Stimulated activated naive CD4-positive, alpha-beta T cell (primary cell): ENCODE measurements around the gene OSBPL7.

Experiments
- DNase-seq, 6 experiments: peaks; one replicate each; lab custom pipeline; 2025; lab: John Stamatoyannopoulos, UW

The OSBPL7 gene

GRCh38 chr17:47823519-47823918 is 1.9 kb upstream of the OSBPL7 start:
- no peak for DNase-seq

GRCh38 chr17:47822785-47823184 is 1.2 kb upstream of the OSBPL7 start:
- no peak for DNase-seq

- no peak for DNase-seq
Observed at GRCh38 chr17:47821031-47821423, 567 bp downstream of the OSBPL7 start.

- DNase-seq = no peak
Observed at GRCh38 chr17:47820033-47820789, 1.4 kb downstream of the OSBPL7 start.

- no peak for DNase-seq
Observed at GRCh38 chr17:47819475-47819874, 2.1 kb downstream of the OSBPL7 start.

- no peak for DNase-seq
Observed at GRCh38 chr17:47818002-47818695, 3.4 kb downstream of the OSBPL7 start.

- DNase-seq = no peak
Observed at GRCh38 chr17:47816947-47817346, 4.6 kb downstream of the OSBPL7 start.

- no peak for DNase-seq
Observed at GRCh38 chr17:47816111-47816735, 5.4 kb downstream of the OSBPL7 start.

GRCh38 chr17:47815106-47815918 is 6.3 kb downstream of the OSBPL7 start:
- DNase-seq = no peak

GRCh38 chr17:47813512-47814031 is 8.0 kb downstream of the OSBPL7 start:
- DNase-seq = no peak

GRCh38 chr17:47813077-47813476 is 8.5 kb downstream of the OSBPL7 start:
- no peak for DNase-seq

- DNase-seq = no peak
Observed at GRCh38 chr17:47812146-47812920, 9.3 kb downstream of the OSBPL7 start.

GRCh38 chr17:47811709-47812108 is 9.9 kb downstream of the OSBPL7 start:
- no peak for DNase-seq

GRCh38 chr17:47810901-47811635 is 10.5 kb downstream of the OSBPL7 start:
- no peak for DNase-seq

- DNase-seq = no peak
Observed at GRCh38 chr17:47810200-47810821, 11.3 kb downstream of the OSBPL7 start.

GRCh38 chr17:47808830-47809480 is 12.6 kb downstream of the OSBPL7 start:
- DNase-seq = no peak

GRCh38 chr17:47808036-47808829 is 13.4 kb downstream of the OSBPL7 start:
- no peak for DNase-seq

- no peak for DNase-seq
Observed at GRCh38 chr17:47807421-47807820, 14.2 kb downstream of the OSBPL7 start.

GRCh38 chr17:47806913-47807255 is 14.7 kb downstream of the OSBPL7 start:
- no peak for DNase-seq
